Daoy (cell line): ENCODE results near the gene ZNHIT2. TPM values are rescaled to one million over a fixed set of nuclear protein-coding genes. Genes with fewer than 3 reads are reported as not detected.
"Not testable (repeated sequence)": the region's sequence is repeated elsewhere in the genome, so short reads cannot be mapped to it uniquely, and the experiment has no call there.

ENCODE experiments used
- DNase-seq: peaks from one replicate; pipeline ENCODE4 v3.0.0-alpha.2; 2015; ENCODE audit warnings: low read depth
- total RNA-seq: library from RNA; depleted of rRNA; stranded (reverse); fragments of >200 nt; shearing (Covaris generic); gene quantifications from 2 replicates; pipeline ENCODE4 v1.2.3, GENCODE V29; 2014; rRNA removed

Gene ZNHIT2
- total RNA-seq: 18.2 and 36.9 TPM in 2 replicates

GRCh38 chr11:65117206-65118096 lies at the start of gene ZNHIT2:
TSS of gene ZNHIT2 (minus strand) at chr11:65117701. CDS start at chr11:65117653, 48 bp downstream.
- peak; percentile 98 for DNase-seq

- no peak for DNase-seq
Measured at GRCh38 chr11:65166893-65167292, 49.4 kb upstream of the ZNHIT2 start.

- DNase-seq: no peak
Measured at GRCh38 chr11:65165410-65166317, 48.2 kb upstream of the ZNHIT2 start.

- DNase-seq: no peak
Measured at GRCh38 chr11:65163684-65164083, 46.2 kb upstream of the ZNHIT2 start.

- DNase-seq: no peak
Measured at GRCh38 chr11:65160643-65161042, 43.1 kb upstream of the ZNHIT2 start.

GRCh38 chr11:65159012-65159411 lies 41.5 kb upstream of the ZNHIT2 start:
- DNase-seq: no peak

- DNase-seq: no peak
Measured at GRCh38 chr11:65157336-65157735, 39.8 kb upstream of the ZNHIT2 start.

GRCh38 chr11:65156926-65157325 lies 39.4 kb upstream of the ZNHIT2 start:
- DNase-seq: no peak

GRCh38 chr11:65156256-65156655 lies 38.8 kb upstream of the ZNHIT2 start:
- DNase-seq: no peak

GRCh38 chr11:65152122-65152521 lies 34.6 kb upstream of the ZNHIT2 start:
- DNase-seq: no peak

GRCh38 chr11:65151331-65151899 lies 33.9 kb upstream of the ZNHIT2 start:
- no peak for DNase-seq

GRCh38 chr11:65150509-65151299 lies 33.2 kb upstream of the ZNHIT2 start:
- peak; percentile 92 for DNase-seq

GRCh38 chr11:65150131-65150508 lies 32.6 kb upstream of the ZNHIT2 start:
- DNase-seq: not testable (repeated sequence)

- DNase-seq: no peak
Measured at GRCh38 chr11:65148657-65149056, 31.2 kb upstream of the ZNHIT2 start.

- no peak for DNase-seq
Measured at GRCh38 chr11:65147352-65148075, 30.0 kb upstream of the ZNHIT2 start.

GRCh38 chr11:65141896-65142494 lies 24.5 kb upstream of the ZNHIT2 start:
- no peak for DNase-seq

GRCh38 chr11:65136515-65137096 lies 19.1 kb upstream of the ZNHIT2 start:
- no peak for DNase-seq

- DNase-seq: no peak
Measured at GRCh38 chr11:65135633-65136145, 18.2 kb upstream of the ZNHIT2 start.

GRCh38 chr11:65134952-65135632 lies 17.6 kb upstream of the ZNHIT2 start:
- peak; percentile 97 for DNase-seq
